ENCODE results near the gene BICRAL.
"Not testable (repeated sequence)": the region's sequence is repeated elsewhere in the genome, so short reads cannot be mapped to it uniquely, and the experiment has no call there.

DNA sequence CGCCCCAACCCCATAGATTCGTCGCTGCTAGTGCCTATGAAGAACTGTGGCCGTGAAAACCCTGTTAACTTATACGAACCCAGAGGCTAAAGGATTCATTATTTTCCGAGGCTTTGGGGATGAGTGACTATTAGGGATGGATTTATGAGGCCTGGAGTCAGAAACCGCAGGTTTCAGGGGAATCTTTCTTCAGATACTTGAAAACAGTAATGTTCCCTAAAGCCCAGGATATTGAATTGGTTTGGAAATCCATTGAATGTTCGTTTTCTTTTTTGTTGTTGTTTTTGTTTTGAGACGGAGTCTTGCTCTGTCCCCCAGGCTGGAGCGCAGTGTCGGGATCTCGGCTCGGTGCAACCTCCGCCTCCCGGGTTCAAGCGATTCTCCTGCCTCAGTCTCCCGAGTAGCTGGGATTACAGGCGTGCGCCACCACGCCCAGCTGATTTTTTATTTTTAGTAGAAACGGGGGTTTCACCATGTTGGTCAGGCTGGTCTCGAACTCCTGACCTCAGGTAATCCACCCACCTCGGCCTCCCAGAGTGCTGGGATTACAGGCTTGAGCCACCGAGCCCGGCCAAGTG lies 98.5 kb downstream of the BICRAL start:
- TF ChIP-seq, protein P1, sequence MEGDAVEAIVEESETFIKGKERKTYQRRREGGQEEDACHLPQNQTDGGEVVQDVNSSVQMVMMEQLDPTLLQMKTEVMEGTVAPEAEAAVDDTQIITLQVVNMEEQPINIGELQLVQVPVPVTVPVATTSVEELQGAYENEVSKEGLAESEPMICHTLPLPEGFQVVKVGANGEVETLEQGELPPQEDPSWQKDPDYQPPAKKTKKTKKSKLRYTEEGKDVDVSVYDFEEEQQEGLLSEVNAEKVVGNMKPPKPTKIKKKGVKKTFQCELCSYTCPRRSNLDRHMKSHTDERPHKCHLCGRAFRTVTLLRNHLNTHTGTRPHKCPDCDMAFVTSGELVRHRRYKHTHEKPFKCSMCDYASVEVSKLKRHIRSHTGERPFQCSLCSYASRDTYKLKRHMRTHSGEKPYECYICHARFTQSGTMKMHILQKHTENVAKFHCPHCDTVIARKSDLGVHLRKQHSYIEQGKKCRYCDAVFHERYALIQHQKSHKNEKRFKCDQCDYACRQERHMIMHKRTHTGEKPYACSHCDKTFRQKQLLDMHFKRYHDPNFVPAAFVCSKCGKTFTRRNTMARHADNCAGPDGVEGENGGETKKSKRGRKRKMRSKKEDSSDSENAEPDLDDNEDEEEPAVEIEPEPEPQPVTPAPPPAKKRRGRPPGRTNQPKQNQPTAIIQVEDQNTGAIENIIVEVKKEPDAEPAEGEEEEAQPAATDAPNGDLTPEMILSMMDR (IDR thresholded peaks at IDR 0.05; ENCODE audit: low read depth, low read length), result not testable (repeated sequence)
- TF ChIP-seq EZH2phosphoT487 (IDR thresholded peaks at IDR 0.05; ENCODE audit: low read depth), result not testable (repeated sequence)

All from OCI-LY3 (cell line).